IMR-90 (cell line): ENCODE measurements around the gene TGM2. TPM values are rescaled to one million over a fixed set of nuclear protein-coding genes. Genes with fewer than 3 reads are reported as not detected.

Source experiments
- ATAC-seq: fragments of 200-7000 bp; cut with Tn5 transposase; 2 replicates; pipeline ENCODE4 v1.9.1; 2020; ENCODE audit warnings: low read depth, mild to moderate bottlenecking, moderate library complexity
- BruUV-seq: library from RNA; stranded (reverse); fragments of 400-500 nt; replicated peaks from 2 replicates; lab custom pipeline; 2021; lab: Mats Ljungman, UMichigan
- CTCF ChIA-PET: fragments of 300-600 bp; formaldehyde crosslinking; extraction: SDS; loops from one replicate; lab custom pipeline; 2021; ENCODE audit warnings: antibody characterized with exemption; lab: Yijun Ruan, JAX
- POLR2A ChIA-PET: fragments of 300-600 bp; sonication (Branson Sonifier 250); formaldehyde crosslinking; loops from one replicate; lab custom pipeline; 2022; ENCODE audit warnings: antibody characterized with exemption; ENCODE audit not compliant: unreplicated experiment; lab: Charles Lee
- DNase-seq: peaks from one replicate; pipeline ENCODE4 v3.0.0; 2013
- H2AFZ ChIP-seq: replicated peaks from 2 replicates; pipeline ENCODE3; 2013; ENCODE audit warnings: low read length, mild to moderate bottlenecking; ENCODE audit not compliant: poor library complexity
- H2AK5ac ChIP-seq: 2 replicates; pipeline ENCODE4 v1.6.1; 2013; ENCODE audit warnings: low read depth, low read length, inconsistent platforms
- H2AK9ac ChIP-seq: replicated peaks from 2 replicates; pipeline ENCODE3; 2013; ENCODE audit warnings: mild to moderate bottlenecking, low read depth, low read length, moderate library complexity; ENCODE audit not compliant: poor library complexity
- H2BK120ac ChIP-seq: 2 replicates; pipeline ENCODE4 v1.6.1; 2013; ENCODE audit warnings: low read depth, low read length, inconsistent platforms
- H2BK15ac ChIP-seq: 3 replicates; pipeline ENCODE4 v1.6.1; 2013; ENCODE audit warnings: low read depth, low read length, inconsistent platforms
- H2BK20ac ChIP-seq: 2 replicates; pipeline ENCODE4 v1.6.1; 2013; ENCODE audit warnings: low read depth, mild to moderate bottlenecking, inconsistent platforms, low read length, moderate library complexity
- H2BK5ac ChIP-seq: 2 replicates; pipeline ENCODE4 v1.6.1; 2013; ENCODE audit warnings: mild to moderate bottlenecking, low read depth, low read length, inconsistent platforms; ENCODE audit not compliant: poor library complexity, severe bottlenecking
- H3K14ac ChIP-seq: replicated peaks from 2 replicates; pipeline ENCODE4 v1.6.1; 2013; ENCODE audit warnings: low read depth, low read length, inconsistent platforms
- H3K18ac ChIP-seq: 2 replicates; pipeline ENCODE4 v1.6.1; 2013; ENCODE audit warnings: low read depth, low read length, control low read depth
- H3K23ac ChIP-seq: 2 replicates; pipeline ENCODE4 v1.6.1; 2013; ENCODE audit warnings: low read depth, low read length, inconsistent platforms
- H3K27ac ChIP-seq: 2 replicates; pipeline ENCODE4 v1.5.1; 2013; ENCODE audit warnings: mild to moderate bottlenecking, control low read depth, low read length; ENCODE audit not compliant: insufficient read depth
- H3K27me3 ChIP-seq: 2 replicates; pipeline ENCODE4 v1.6.1; 2013; ENCODE audit warnings: low read length; ENCODE audit not compliant: control insufficient read depth, insufficient read depth
- H3K36me3 ChIP-seq: 2 replicates; pipeline ENCODE4 v1.6.1; 2013; ENCODE audit warnings: low read length, mixed read lengths; ENCODE audit not compliant: control insufficient read depth, insufficient read depth
- H3K4ac ChIP-seq: 2 replicates; pipeline ENCODE4 v1.6.1; 2013; ENCODE audit warnings: low read depth, low read length, inconsistent platforms
- H3K4me1 ChIP-seq: 2 replicates; pipeline ENCODE4 v1.6.1; 2013; ENCODE audit warnings: low read length, mixed read lengths; ENCODE audit not compliant: control insufficient read depth, insufficient read depth
- H3K4me2 ChIP-seq: 2 replicates; pipeline ENCODE4 v1.6.1; 2013; ENCODE audit warnings: low read depth, mild to moderate bottlenecking, control low read depth, low read length, moderate library complexity
- H3K4me3 ChIP-seq: 2 replicates; pipeline ENCODE4 v1.5.1; 2013; ENCODE audit warnings: low read depth, mild to moderate bottlenecking, control low read depth, low read length, moderate library complexity; ENCODE audit not compliant: insufficient read depth
- H3K56ac ChIP-seq: 2 replicates; pipeline ENCODE4 v1.6.1; 2013; ENCODE audit warnings: low read length, inconsistent platforms; ENCODE audit not compliant: insufficient read depth; ENCODE audit errors: extremely low read depth
- H3K79me1 ChIP-seq, 2 experiments: 2 replicates each; pipeline ENCODE4 v1.6.1; 2013; ENCODE audit warnings: low read length in 2 of 2, inconsistent platforms in 1 of 2, low read depth in 1 of 2
- H3K9ac ChIP-seq: 2 replicates; pipeline ENCODE4 v1.6.1; 2013; ENCODE audit warnings: low read depth, low read length, control low read depth
- H3K9me1 ChIP-seq: 2 replicates; pipeline ENCODE4 v1.6.1; 2013; ENCODE audit warnings: low read length, inconsistent platforms; ENCODE audit not compliant: insufficient read depth
- H3K9me3 ChIP-seq: 2 replicates; pipeline ENCODE4 v1.6.1; 2013; ENCODE audit warnings: low read length; ENCODE audit not compliant: control insufficient read depth, insufficient read depth
- H4K20me1 ChIP-seq: 2 replicates; pipeline ENCODE4 v1.6.1; 2013; ENCODE audit warnings: low read length, inconsistent platforms; ENCODE audit not compliant: insufficient read depth
- H4K5ac ChIP-seq: 2 replicates; pipeline ENCODE4 v1.6.1; 2013; ENCODE audit warnings: mild to moderate bottlenecking, low read depth, low read length, control low read depth
- H4K8ac ChIP-seq, 2 experiments: 2 replicates each; pipeline ENCODE4 v1.6.1; 2013; ENCODE audit warnings: low read depth in 2 of 2, low read length in 2 of 2, control low read depth in 1 of 2, inconsistent platforms in 1 of 2
- H4K91ac ChIP-seq: 2 replicates; pipeline ENCODE4 v1.6.1; 2013; ENCODE audit warnings: low read depth, low read length, inconsistent platforms; ENCODE audit not compliant: insufficient read depth
- MAZ ChIP-seq: IDR thresholded peaks from 2 replicates; pipeline ENCODE4 v1.6.1; 2012; ENCODE audit warnings: low read depth, mild to moderate bottlenecking, low read length, improper control_type of control experiment, moderate library complexity, borderline replicate concordance
- WGBS, 2 experiments: methylation state at CpG; one replicate each; pipeline versions ENCODE4 v1.1.5 to v1.1.7; 2013; ENCODE audit warnings: missing lambda C conversion rate in 2 of 2; ENCODE audit not compliant: insufficient read length in 1 of 2; ENCODE audit errors: extremely low coverage in 2 of 2; 5-methylcytosine and 5-hydroxymethylcytosine counted together
- dilution Hi-C: fragments of 300-500 bp; cut with HindIII; formaldehyde crosslinking; loops from one replicate; pipeline ENCODE4 v1.14.3; 2018; ENCODE audit warnings: low sequenced_read_pairs; ENCODE audit not compliant: unreplicated experiment
- in situ Hi-C: fragments of 300-500 bp; cut with MboI; formaldehyde crosslinking; loops from 3 replicates; pipeline ENCODE4 v1.14.3; 2019; ENCODE audit warnings: low sequenced_read_pairs, inconsistent platforms, mixed read lengths
- intact Hi-C: fragments of 100-400 bp; cut with micrococcal nuclease; formaldehyde crosslinking; loops from 2 replicates; pipeline ENCODE4 v1.10.0; 2022
- polyA plus RNA-seq, 3 experiments: library from polyadenylated mRNA; depleted of rRNA; stranded (reverse); fragments of >200 nt; gene quantifications; 2 replicates each; pipeline ENCODE4 v1.2.3, GENCODE V29; 2012; ENCODE audit warnings: low replicate concordance in 1 of 3
- total RNA-seq: library from RNA; depleted of rRNA; stranded (reverse); fragments of >200 nt; gene quantifications from 2 replicates; pipeline ENCODE4 v1.2.3, GENCODE V29; 2012

TGM2 gene
- total and polyA plus RNA-seq, 2 of the 4 experiments (the other 2 are of a cell fraction) = 239 to 268 TPM

- Histone ChIP-seq H3K4me2 (no peak overlapping the region), H3K56ac (no peak overlapping the region), H3K4me3 (no peak overlapping the region), H3K36me3 (peaks cover 62% of the 10 kb centered on the region), H4K8ac (no peak overlapping the region; a peak in 1 of 4 replicates), H3K79me1 (peaks cover 4 to 29% of the 10 kb centered on the region in 2 experiments; a peak in 3 of 4 replicates), H2AK5ac (no peak overlapping the region), H3K27ac (no peak overlapping the region), H2AFZ (no peak overlapping the region), H2AK9ac (no peak overlapping the region), H3K9ac (no peak overlapping the region), H4K91ac (no peak overlapping the region), H3K4me1 (peaks cover 17% of the 10 kb centered on the region), H3K23ac (no peak overlapping the region), H3K14ac (no peak overlapping the region), H2BK15ac (peak overlapping the region; percentile 19; the same call in 1 of the 3 replicates), H3K4ac (peak overlapping the region; percentile 21; the same call in 1 of the 2 replicates), H3K27me3 (no peaks in the 10 kb centered on the region), H3K18ac (no peak overlapping the region), H2BK5ac (peak overlapping the region; percentile 65), H4K20me1 (no peaks in the 10 kb centered on the region), H3K9me3 (no peaks in the 10 kb centered on the region), H3K9me1 (peaks cover 30% of the 10 kb centered on the region), H4K5ac (no peak overlapping the region), H2BK20ac (no peak overlapping the region; the same call in 1 of the 2 replicates), H2BK120ac (peak overlapping the region; percentile 28; the same call in 1 of the 2 replicates)
- no peak for TF ChIP-seq MAZ
- no CpG with 5 or more reads among the region's 4 CpGs for WGBS, 2 experiments
- ChIA-PET CTCF (interaction anchor here (0.6 kb wide), 2 partner anchors 21 to 96 kb away, joined by 3 to 5 read pairs; no protein-coding TSS in a partner anchor), POLR2A (no interaction called here)
- in situ Hi-C loops = no loop called here
- no TSS peak for BruUV-seq
- dilution Hi-C loops = no loop called here
- no peak for ATAC-seq
- no peak for DNase-seq
- intact Hi-C loops = no loop called here
Measured at GRCh38 chr20:38145729-38146075, 19.4 kb downstream of the TGM2 start.
